SK-N-SH treated with all-trans-retinoic acid at 6 μM for 48 hours (cell line): ENCODE data around the gene DIDO1.

Experiments
- OSR1 ChIP-seq: fragments of 250-450 bp; sonication (Bioruptor Pico); IDR thresholded peaks from 2 replicates; pipeline ENCODE4 v1.8.0; 2022; ENCODE audit warnings: moderate library complexity, mild to moderate bottlenecking, inconsistent platforms
- RARB ChIP-seq: fragments of 250-450 bp; sonication (Bioruptor Pico); IDR thresholded peaks from 2 replicates; pipeline ENCODE4 v1.8.0; 2021; ENCODE audit warnings: mild to moderate bottlenecking, moderate library complexity
- ZFP3 ChIP-seq: fragments of 250-450 bp; sonication (Bioruptor Pico); IDR thresholded peaks from 2 replicates; pipeline ENCODE4 v1.5.0; 2020; ENCODE audit warnings: mild to moderate bottlenecking, moderate library complexity
- ZFP30 ChIP-seq: fragments of 450-650 bp; formaldehyde crosslinking; IDR thresholded peaks from 2 replicates; pipeline ENCODE4 v1.5.0; 2022; ENCODE audit warnings: mild to moderate bottlenecking, moderate library complexity

DNA sequence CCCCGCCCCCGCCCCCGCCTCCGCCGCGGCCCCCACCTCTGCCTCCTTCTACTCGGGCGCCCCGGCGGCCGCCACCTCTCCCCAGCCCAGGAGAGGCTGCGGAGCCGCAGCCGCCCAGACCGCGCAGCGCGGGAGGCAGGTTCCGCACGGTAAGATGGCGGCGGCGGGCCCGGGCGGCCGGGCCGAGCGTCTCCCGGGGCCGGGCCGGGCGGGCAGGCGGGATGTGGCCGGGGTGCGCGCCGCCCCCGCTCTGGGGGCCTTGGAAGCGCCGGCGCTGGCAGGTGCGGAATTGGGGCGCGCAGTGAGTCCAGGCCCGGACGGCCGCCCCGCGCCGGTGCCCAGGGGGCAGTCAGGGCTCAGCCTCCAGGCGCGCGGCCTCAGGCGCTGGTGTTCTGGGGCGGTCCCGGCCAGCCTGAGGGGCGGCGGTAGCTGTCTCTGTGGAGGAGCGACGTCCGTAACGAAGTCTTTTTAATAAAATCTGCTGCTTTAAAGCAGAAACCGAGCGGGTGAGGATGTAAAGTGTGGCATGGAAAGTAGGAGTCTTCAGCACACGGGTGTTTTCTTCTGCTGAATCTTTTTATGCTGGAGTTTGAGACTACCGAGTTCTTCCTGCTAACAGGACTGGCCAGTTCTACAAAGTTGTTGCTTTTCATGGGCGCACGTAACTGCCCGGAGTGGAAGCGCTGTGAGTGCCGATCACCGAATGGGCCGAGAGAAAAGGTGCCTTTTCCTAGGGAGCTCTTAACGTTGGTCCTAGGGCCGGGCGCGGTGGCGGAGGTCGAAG lies 12.0 kb upstream of the DIDO1 start, which contains the start of gene GID8:
- TF ChIP-seq RARB (CRISPR knock-in tag) (no peak), ZFP3 (no peak), OSR1 (CRISPR knock-in tag) (no peak), ZFP30 (CRISPR knock-in tag) (no peak)
